ENCODE results near the gene OXSR1. TPM values are rescaled to one million over a fixed set of nuclear protein-coding genes. Genes with fewer than 3 reads are reported as not detected.

Gene OXSR1
- total RNA-seq, 4 donors from 2014 or later = 27.0 to 46.7 (median 32.9) TPM

- Histone ChIP-seq H3K4me3 (no peak overlapping the region), H3K36me3 (peaks cover 0 to 8% (median 4%) of the 10 kb centered on the region in 4 donors), H3K9me3 (no peaks in the 10 kb centered on the region), H3K27ac (replicated peaks in 1 of 4) (no peak overlapping the region), H3K27me3 (no peaks in the 10 kb centered on the region), H3K4me1 (peaks cover 0 to 10% (median 0%) of the 10 kb centered on the region in 4 donors)
- WGBS = 54% methylated on average over 1 of the region's 1 CpG
- peak; percentile 7 for DNase-seq (ENCODE audit: extremely low spot score)
- intact Hi-C loops (cut with DNase I) = no loop called here
- TF ChIP-seq EP300 (IDR thresholded peaks at IDR 0.05) = no peak
- TF ChIP-seq CTCF (IDR thresholded peaks at IDR 0.05) = no peak
- TF ChIP-seq POLR2AphosphoS5 (IDR thresholded peaks at IDR 0.05) = no peak
- TF ChIP-seq POLR2A (IDR thresholded peaks at IDR 0.05; ENCODE audit: low read depth) = no peak
Measured at GRCh38 chr3:38268522-38268921, 103.2 kb downstream of the OXSR1 start.

DNA sequence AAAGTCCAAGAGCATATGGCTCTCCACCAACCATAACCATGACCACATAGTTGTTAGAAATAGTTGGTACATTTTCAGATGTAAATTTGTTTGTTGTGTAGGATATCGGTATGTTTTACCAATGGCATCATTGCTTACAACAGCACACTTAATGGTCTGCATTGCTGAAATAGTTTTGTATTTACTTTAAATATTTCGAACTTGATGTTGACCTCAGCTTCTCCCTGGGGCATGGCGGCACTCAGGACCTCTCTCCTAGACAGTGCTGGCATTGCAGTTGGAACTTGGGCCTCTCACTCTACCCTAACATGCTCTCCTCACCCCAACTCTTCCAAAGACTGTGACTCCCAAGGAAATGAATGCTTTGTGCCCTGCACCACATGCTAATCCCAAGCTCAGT lies 105.3 kb downstream of the OXSR1 start:
- H3K27ac ChIP-seq (replicated peaks in 1 of 4) = no peak overlapping the region
- no peaks in the 10 kb centered on the region for H3K27me3 ChIP-seq
- WGBS = 92% methylated on average over 3 of the region's 3 CpGs
- intact Hi-C loops (cut with DNase I) = no loop called here
- H3K4me3 ChIP-seq = no peak overlapping the region
- no peaks in the 10 kb centered on the region for H3K4me1 ChIP-seq
- no peaks in the 10 kb centered on the region for H3K9me3 ChIP-seq
- peaks cover 0 to 18% (median 10%) of the 10 kb centered on the region in 4 donors for H3K36me3 ChIP-seq
- DNase-seq (ENCODE audit: extremely low spot score) = peak; percentile 31
- TF ChIP-seq CTCF (IDR thresholded peaks at IDR 0.05) (no peak), POLR2A (IDR thresholded peaks at IDR 0.05; ENCODE audit: low read depth) (no peak), POLR2AphosphoS5 (IDR thresholded peaks at IDR 0.05) (no peak), EP300 (IDR thresholded peaks at IDR 0.05) (no peak)

DNA sequence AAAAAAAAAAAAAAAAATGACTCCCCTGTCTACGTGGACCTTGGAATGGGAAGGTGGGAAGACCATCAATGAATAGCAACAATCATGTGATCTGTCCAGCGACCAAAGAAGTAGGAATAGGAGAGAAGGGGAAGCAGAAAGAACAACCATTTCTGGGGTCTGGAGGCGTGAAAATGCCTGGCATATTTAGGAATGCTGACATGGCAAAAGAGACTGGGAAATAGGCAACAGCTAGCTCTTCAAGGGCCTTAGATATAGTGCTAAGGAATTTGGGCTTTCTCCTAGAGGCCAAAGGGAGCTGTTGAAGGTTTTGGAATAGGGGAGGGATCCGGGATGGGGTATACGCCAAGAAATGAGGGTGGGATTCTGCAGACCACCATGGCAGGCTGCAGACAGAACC lies 106.2 kb downstream of the OXSR1 start:
- Histone ChIP-seq H3K4me1 (no peaks in the 10 kb centered on the region), H3K9me3 (no peaks in the 10 kb centered on the region), H3K27ac (replicated peaks in 1 of 4) (no peak overlapping the region), H3K27me3 (no peaks in the 10 kb centered on the region), H3K4me3 (no peak overlapping the region), H3K36me3 (peaks cover 0 to 22% (median 10%) of the 10 kb centered on the region in 4 donors)
- TF ChIP-seq POLR2AphosphoS5 (IDR thresholded peaks at IDR 0.05) (no peak), CTCF (IDR thresholded peaks at IDR 0.05) (no peak), EP300 (IDR thresholded peaks at IDR 0.05) (no peak), POLR2A (IDR thresholded peaks at IDR 0.05; ENCODE audit: low read depth) (no peak)
- intact Hi-C loops (cut with DNase I) = no loop called here
- WGBS = 90% methylated on average over 5 of the region's 5 CpGs
- DNase-seq (ENCODE audit: extremely low spot score) = peak; percentile 10

GRCh38 chr3:38274864-38275649 lies 109.7 kb downstream of the OXSR1 start:
- intact Hi-C loops (cut with DNase I) = no loop called here
- Histone ChIP-seq H3K27ac (replicated peaks in 1 of 4) (no peak overlapping the region), H3K9me3 (no peaks in the 10 kb centered on the region), H3K27me3 (no peaks in the 10 kb centered on the region), H3K4me1 (no peaks in the 10 kb centered on the region), H3K36me3 (peaks cover 0 to 34% (median 16%) of the 10 kb centered on the region in 4 donors), H3K4me3 (no peak overlapping the region)
- TF ChIP-seq EP300 (IDR thresholded peaks at IDR 0.05) (no peak), POLR2AphosphoS5 (IDR thresholded peaks at IDR 0.05) (no peak)
- 90% methylated on average over 11 of the region's 21 CpGs for WGBS
- DNase-seq (ENCODE audit: extremely low spot score) = no peak

GRCh38 chr3:38275658-38276057 lies 110.3 kb downstream of the OXSR1 start:
- TF ChIP-seq POLR2A (IDR thresholded peaks at IDR 0.05; ENCODE audit: low read depth) (no peak), POLR2AphosphoS5 (IDR thresholded peaks at IDR 0.05) (no peak), CTCF (IDR thresholded peaks at IDR 0.05) (no peak), EP300 (IDR thresholded peaks at IDR 0.05) (no peak)
- intact Hi-C loops (cut with DNase I) = no loop called here
- WGBS = 97% methylated on average over 8 of the region's 8 CpGs

More at GRCh38 chr3:38275658-38276057, 110.3 kb downstream of the OXSR1 start:
- no peak for DNase-seq (ENCODE audit: extremely low spot score)
- Histone ChIP-seq H3K27ac (replicated peaks in 1 of 4) (no peak overlapping the region), H3K4me3 (no peak overlapping the region), H3K27me3 (no peaks in the 10 kb centered on the region), H3K36me3 (peaks cover 0 to 34% (median 16%) of the 10 kb centered on the region in 4 donors), H3K9me3 (no peaks in the 10 kb centered on the region), H3K4me1 (no peaks in the 10 kb centered on the region)

Data from esophagus muscularis mucosa (tissue), 4 donors.